SK-N-SH (cell line): ENCODE measurements around the gene PTPRC. TPM values are rescaled to one million over a fixed set of nuclear protein-coding genes. Genes with fewer than 3 reads are reported as not detected.

ENCODE experiments used
- CTCF ChIA-PET: fragments of 300-600, 350-600 bp; formaldehyde crosslinking; extraction: SDS; loops from one replicate; lab custom pipeline; 2021; lab: Yijun Ruan, JAX
- POLR2A ChIA-PET: fragments of 350-600 bp; sonication (Branson Sonifier 250); formaldehyde crosslinking; extraction: SDS; loops from one replicate; lab custom pipeline; 2020; ENCODE audit warnings: antibody characterized with exemption, inconsistent platforms; lab: Yijun Ruan, JAX
- DNase-seq: peaks from one replicate; pipeline ENCODE4 v3.0.0; 2012
- H2AFZ ChIP-seq: fragments of 200-600 bp; sonication (generic); 2 replicates; pipeline ENCODE4 v1.8.1; 2016; ENCODE audit warnings: antibody characterized with exemption, mild to moderate bottlenecking, low read depth
- H3F3A ChIP-seq: fragments of 200-600 bp; sonication (generic); replicated peaks from 2 replicates; pipeline ENCODE3; 2016; ENCODE audit warnings: antibody characterized with exemption, mild to moderate bottlenecking; ENCODE audit not compliant: insufficient read depth
- H3K27ac ChIP-seq, 2 experiments: fragments of 200-500 bp in 1 of 2; fragments of 200-600 bp in 1 of 2; sonication (Bioruptor generic) in 1 of 2; sonication (generic), shearing (Covaris generic) in 1 of 2; 2 replicates each; pipeline versions ENCODE4 v1.5.1 to v1.6.1; 2014 to 2016; ENCODE audit warnings: low read depth in 2 of 2, inconsistent platforms in 1 of 2, low read length in 1 of 2, mild to moderate bottlenecking in 1 of 2, mixed read lengths in 1 of 2
- H3K27me3 ChIP-seq: fragments of 200-600 bp; sonication (generic), shearing (Covaris generic); 2 replicates; pipeline ENCODE4 v1.6.1; 2016; ENCODE audit warnings: mixed run types; ENCODE audit not compliant: insufficient read depth
- H3K36me3 ChIP-seq, 2 experiments: fragments of 200-500 bp in 1 of 2; fragments of 200-600 bp in 1 of 2; sonication (Bioruptor generic) in 1 of 2; sonication (generic) in 1 of 2; replicated peaks in 1 of 2; 2 replicates each; pipeline versions ENCODE3 to v1.5.1; 2014 to 2016; ENCODE audit warnings: low read length in 1 of 2, mild to moderate bottlenecking in 1 of 2; ENCODE audit not compliant: insufficient read depth in 2 of 2, control insufficient read depth in 1 of 2
- H3K4me1 ChIP-seq, 2 experiments: fragments of 200-500 bp in 1 of 2; fragments of 200-600 bp in 1 of 2; sonication (Bioruptor generic) in 1 of 2; sonication (generic), shearing (Covaris generic) in 1 of 2; 2 replicates each; pipeline versions ENCODE4 v1.5.1 to v1.6.1; 2014 to 2016; ENCODE audit warnings: low read depth in 1 of 2, low read length in 1 of 2, mixed run types in 1 of 2; ENCODE audit not compliant: insufficient read depth in 2 of 2, control insufficient read depth in 1 of 2
- H3K4me2 ChIP-seq: fragments of 200-600 bp; sonication (generic), shearing (Covaris generic); 2 replicates; pipeline ENCODE4 v1.6.1; 2017; ENCODE audit warnings: mixed run types
- H3K4me3 ChIP-seq, 2 experiments: fragments of 200-500 bp in 1 of 2; fragments of 200-600 bp in 1 of 2; sonication (Bioruptor generic) in 1 of 2; sonication (generic), shearing (Covaris generic) in 1 of 2; 2 replicates each; pipeline versions ENCODE4 v1.5.1 to v1.8.1; 2014 to 2016; ENCODE audit warnings: low read depth in 2 of 2, inconsistent platforms in 1 of 2, low read length in 1 of 2, mild to moderate bottlenecking in 1 of 2, mixed read lengths in 1 of 2, moderate library complexity in 1 of 2
- H3K79me2 ChIP-seq: fragments of 200-600 bp; sonication (generic); 2 replicates; pipeline ENCODE4 v1.8.1; 2017; ENCODE audit warnings: mild to moderate bottlenecking; ENCODE audit not compliant: insufficient read depth
- H3K9ac ChIP-seq: fragments of 200-600 bp; sonication (generic); 2 replicates; pipeline ENCODE4 v1.6.1; 2017; ENCODE audit warnings: mixed run types
- H3K9me2 ChIP-seq: fragments of 200-600 bp; sonication (generic); 2 replicates; pipeline ENCODE4 v1.6.1; 2017; ENCODE audit warnings: mixed run types
- H3K9me3 ChIP-seq: fragments of 200-600 bp; sonication (generic); 2 replicates; pipeline ENCODE4 v1.6.1; 2017; ENCODE audit warnings: mixed run types, mild to moderate bottlenecking, moderate library complexity
- H4K20me1 ChIP-seq: fragments of 200-600 bp; sonication (generic); 2 replicates; pipeline ENCODE4 v1.6.1; 2017; ENCODE audit warnings: mild to moderate bottlenecking, mixed run types; ENCODE audit not compliant: insufficient read depth
- CHD2 ChIP-seq: fragments of 150-350 bp; IDR thresholded peaks from 2 replicates; pipeline ENCODE4 v1.6.1; 2018; ENCODE audit warnings: low read length; ENCODE audit not compliant: partially characterized antibody
- CTCF ChIP-seq: fragments of 200-600 bp; sonication (generic); IDR thresholded peaks from 2 replicates; pipeline ENCODE4 v1.6.1; 2017; ENCODE audit warnings: antibody characterized with exemption, mild to moderate bottlenecking, moderate library complexity
- FOXJ3 ChIP-seq: sonication (generic); formaldehyde crosslinking; IDR thresholded peaks from 2 replicates; pipeline ENCODE4 v1.5.1; 2020; ENCODE audit warnings: mild to moderate bottlenecking, missing genetic modification reagents
- FOXM1 ChIP-seq: IDR thresholded peaks from 2 replicates; pipeline ENCODE4 v1.4.0; 2012; ENCODE audit warnings: low read depth, mild to moderate bottlenecking
- GATA2 ChIP-seq: sonication (generic); formaldehyde crosslinking; IDR thresholded peaks from 2 replicates; pipeline ENCODE4 v1.5.0; 2020; ENCODE audit warnings: mild to moderate bottlenecking, missing genetic modification reagents
- JUND ChIP-seq: IDR thresholded peaks from 2 replicates; pipeline ENCODE4 v1.4.0; 2012
- MEF2A ChIP-seq: IDR thresholded peaks from 2 replicates; pipeline ENCODE4 v1.4.0; 2012; ENCODE audit warnings: low read depth, borderline replicate concordance
- MXI1 ChIP-seq: IDR thresholded peaks from 2 replicates; pipeline ENCODE4 v1.6.1; 2012; ENCODE audit warnings: mild to moderate bottlenecking, low read depth, low read length, improper control_type of control experiment
- SIN3A ChIP-seq: IDR thresholded peaks from 2 replicates; pipeline ENCODE4 v1.6.1; 2012; ENCODE audit warnings: low read depth, mild to moderate bottlenecking, low read length, moderate library complexity, borderline replicate concordance
- SMC3 ChIP-seq: IDR thresholded peaks from 2 replicates; pipeline ENCODE4 v1.6.1; 2012; ENCODE audit warnings: low read depth, low read length, improper control_type of control experiment
- USF1 ChIP-seq: IDR thresholded peaks from 2 replicates; pipeline ENCODE4 v1.4.0; 2012; ENCODE audit warnings: low read depth, borderline replicate concordance
- YY1 ChIP-seq: IDR thresholded peaks from 2 replicates; pipeline ENCODE4 v1.4.0; 2012; ENCODE audit warnings: low read depth, mild to moderate bottlenecking
- polyA plus RNA-seq, 3 experiments: library from polyadenylated mRNA; depleted of rRNA; stranded (reverse); fragments of >200 nt; gene quantifications; 2 replicates each; pipeline ENCODE4 v1.2.3, GENCODE V29; 2012
- TF ChIP-seq, protein P1 (sequence below): IDR thresholded peaks from 2 replicates; pipeline ENCODE4 v1.6.1; 2012; ENCODE audit warnings: mild to moderate bottlenecking, low read depth, low read length, moderate library complexity
- TF ChIP-seq, protein P2 (sequence below): IDR thresholded peaks from 2 replicates; pipeline ENCODE4; 2012
- TF ChIP-seq, protein P3 (sequence below): fragments of 150-350 bp; IDR thresholded peaks from 2 replicates; pipeline ENCODE4 v1.6.1; 2017; ENCODE audit warnings: antibody characterized with exemption, low read length, low read depth, borderline replicate concordance
- TF ChIP-seq, protein P4 (sequence below): IDR thresholded peaks from 2 replicates; pipeline ENCODE4 v1.4.0; 2012; ENCODE audit warnings: low read depth

PTPRC gene
- polyA plus RNA-seq, 1 of the 3 experiments (the other 2 are of a cell fraction) = 0.03 TPM

DNA sequence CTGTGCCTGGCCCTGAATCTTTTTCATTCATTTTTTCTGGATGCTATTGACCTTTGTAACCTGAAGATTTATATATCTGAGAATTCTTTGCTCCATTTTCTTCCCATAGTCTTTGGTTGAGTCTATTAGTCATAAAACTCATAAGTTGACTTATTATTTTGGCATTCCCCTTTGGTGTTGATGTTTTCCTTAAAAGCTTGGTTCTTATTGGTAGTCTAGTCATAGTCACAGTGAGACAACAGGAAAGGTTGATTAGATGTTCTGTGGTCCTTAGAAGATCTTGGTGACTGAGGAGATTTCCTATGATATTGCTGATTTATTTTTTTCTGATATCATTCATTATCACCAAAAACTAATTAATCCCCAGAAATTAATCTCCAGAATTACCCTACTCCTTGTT is 86.2 kb downstream of the PTPRC start:
- Histone ChIP-seq H3K27me3 (no peaks in the 10 kb centered on the region), H3K9me2 (0 out of 2 replicates have a peak, but pooled peaks cover 3% of the 10 kb centered on the region), H3K9me3 (no peaks in the 10 kb centered on the region), H4K20me1 (no peaks in the 10 kb centered on the region), H3K79me2 (no peaks in the 10 kb centered on the region), H3K27ac (no peak overlapping the region), H3K4me1 (peaks cover 0 to 15% of the 10 kb centered on the region in 2 experiments; a peak in 2 of 4 replicates), H3K4me2 (no peak overlapping the region), H3K4me3 (no peak overlapping the region), H2AFZ (no peak overlapping the region), H3K36me3 (no peaks in the 10 kb centered on the region), H3K9ac (no peak overlapping the region), H3F3A (peaks cover 21% of the 10 kb centered on the region)
- CTCF ChIA-PET = no interaction called here
- TF ChIP-seq SIN3A (no peak), MXI1 (no peak), SMC3 (no peak), JUND (no peak), CHD2 (no peak), FOXJ3 (no peak), CTCF (no peak), YY1 (no peak), USF1 (no peak), GATA2 (CRISPR knock-in tag) (no peak), MEF2A (no peak), FOXM1 (no peak)
- TF ChIP-seq, protein P1, sequence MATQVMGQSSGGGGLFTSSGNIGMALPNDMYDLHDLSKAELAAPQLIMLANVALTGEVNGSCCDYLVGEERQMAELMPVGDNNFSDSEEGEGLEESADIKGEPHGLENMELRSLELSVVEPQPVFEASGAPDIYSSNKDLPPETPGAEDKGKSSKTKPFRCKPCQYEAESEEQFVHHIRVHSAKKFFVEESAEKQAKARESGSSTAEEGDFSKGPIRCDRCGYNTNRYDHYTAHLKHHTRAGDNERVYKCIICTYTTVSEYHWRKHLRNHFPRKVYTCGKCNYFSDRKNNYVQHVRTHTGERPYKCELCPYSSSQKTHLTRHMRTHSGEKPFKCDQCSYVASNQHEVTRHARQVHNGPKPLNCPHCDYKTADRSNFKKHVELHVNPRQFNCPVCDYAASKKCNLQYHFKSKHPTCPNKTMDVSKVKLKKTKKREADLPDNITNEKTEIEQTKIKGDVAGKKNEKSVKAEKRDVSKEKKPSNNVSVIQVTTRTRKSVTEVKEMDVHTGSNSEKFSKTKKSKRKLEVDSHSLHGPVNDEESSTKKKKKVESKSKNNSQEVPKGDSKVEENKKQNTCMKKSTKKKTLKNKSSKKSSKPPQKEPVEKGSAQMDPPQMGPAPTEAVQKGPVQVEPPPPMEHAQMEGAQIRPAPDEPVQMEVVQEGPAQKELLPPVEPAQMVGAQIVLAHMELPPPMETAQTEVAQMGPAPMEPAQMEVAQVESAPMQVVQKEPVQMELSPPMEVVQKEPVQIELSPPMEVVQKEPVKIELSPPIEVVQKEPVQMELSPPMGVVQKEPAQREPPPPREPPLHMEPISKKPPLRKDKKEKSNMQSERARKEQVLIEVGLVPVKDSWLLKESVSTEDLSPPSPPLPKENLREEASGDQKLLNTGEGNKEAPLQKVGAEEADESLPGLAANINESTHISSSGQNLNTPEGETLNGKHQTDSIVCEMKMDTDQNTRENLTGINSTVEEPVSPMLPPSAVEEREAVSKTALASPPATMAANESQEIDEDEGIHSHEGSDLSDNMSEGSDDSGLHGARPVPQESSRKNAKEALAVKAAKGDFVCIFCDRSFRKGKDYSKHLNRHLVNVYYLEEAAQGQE = no peak
- TF ChIP-seq, protein P2, sequence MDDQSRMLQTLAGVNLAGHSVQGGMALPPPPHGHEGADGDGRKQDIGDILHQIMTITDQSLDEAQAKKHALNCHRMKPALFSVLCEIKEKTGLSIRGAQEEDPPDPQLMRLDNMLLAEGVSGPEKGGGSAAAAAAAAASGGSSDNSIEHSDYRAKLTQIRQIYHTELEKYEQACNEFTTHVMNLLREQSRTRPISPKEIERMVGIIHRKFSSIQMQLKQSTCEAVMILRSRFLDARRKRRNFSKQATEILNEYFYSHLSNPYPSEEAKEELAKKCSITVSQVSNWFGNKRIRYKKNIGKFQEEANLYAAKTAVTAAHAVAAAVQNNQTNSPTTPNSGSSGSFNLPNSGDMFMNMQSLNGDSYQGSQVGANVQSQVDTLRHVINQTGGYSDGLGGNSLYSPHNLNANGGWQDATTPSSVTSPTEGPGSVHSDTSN = no peak
- TF ChIP-seq, protein P3, sequence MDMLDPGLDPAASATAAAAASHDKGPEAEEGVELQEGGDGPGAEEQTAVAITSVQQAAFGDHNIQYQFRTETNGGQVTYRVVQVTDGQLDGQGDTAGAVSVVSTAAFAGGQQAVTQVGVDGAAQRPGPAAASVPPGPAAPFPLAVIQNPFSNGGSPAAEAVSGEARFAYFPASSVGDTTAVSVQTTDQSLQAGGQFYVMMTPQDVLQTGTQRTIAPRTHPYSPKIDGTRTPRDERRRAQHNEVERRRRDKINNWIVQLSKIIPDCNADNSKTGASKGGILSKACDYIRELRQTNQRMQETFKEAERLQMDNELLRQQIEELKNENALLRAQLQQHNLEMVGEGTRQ = no peak
- TF ChIP-seq, protein P4, sequence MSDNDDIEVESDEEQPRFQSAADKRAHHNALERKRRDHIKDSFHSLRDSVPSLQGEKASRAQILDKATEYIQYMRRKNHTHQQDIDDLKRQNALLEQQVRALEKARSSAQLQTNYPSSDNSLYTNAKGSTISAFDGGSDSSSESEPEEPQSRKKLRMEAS = no peak
- no peak for DNase-seq
- POLR2A ChIA-PET = no interaction called here
